ENCODE data around the gene QRFPR.
"Not testable (repeated sequence)": the region's sequence is repeated elsewhere in the genome, so short reads cannot be mapped to it uniquely, and the experiment has no call there.

The QRFPR gene

DNA sequence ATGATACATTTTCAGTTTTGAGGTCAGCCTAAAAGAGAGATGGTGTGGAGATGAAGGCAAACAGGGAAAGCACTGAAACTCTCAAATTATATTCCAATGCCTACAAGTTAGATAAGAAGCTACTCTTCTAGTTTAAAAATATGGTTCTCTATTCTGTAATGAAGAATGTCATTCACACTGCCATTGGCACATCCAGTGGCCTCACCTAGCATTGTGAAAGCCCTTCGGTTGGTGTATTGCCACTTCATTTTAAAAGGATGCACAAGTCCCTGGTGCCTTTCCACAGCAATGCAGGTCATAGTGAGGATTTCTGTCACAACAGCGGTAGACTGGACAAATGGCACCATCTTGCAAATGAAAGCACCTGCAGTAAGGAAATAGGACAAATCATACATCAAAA, 40.6 kb downstream of the QRFPR start:
- no peak for DNase-seq (ENCODE audit: low read depth in 4 of 4, low spot score in 1 of 4)

DNA sequence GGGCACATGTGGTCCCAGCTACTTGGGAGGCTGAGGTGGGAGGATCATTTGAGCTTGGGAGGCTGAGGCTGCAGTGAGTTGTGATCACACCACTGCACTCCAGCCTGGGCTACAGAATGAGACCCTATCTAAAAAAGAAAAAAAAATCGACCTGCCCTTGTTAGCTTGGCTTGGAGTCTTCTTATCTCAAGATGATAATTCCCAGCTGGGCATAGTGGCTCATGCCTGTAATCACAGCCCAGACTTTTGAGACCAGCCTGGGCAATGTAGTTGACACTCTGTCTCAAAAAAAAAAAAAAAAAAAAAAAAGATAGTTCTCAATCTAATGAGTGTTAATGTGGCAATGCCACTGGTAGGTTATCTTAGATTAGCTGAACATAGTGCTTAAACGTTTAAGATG, 41.0 kb downstream of the QRFPR start:
- no peak for DNase-seq (ENCODE audit: low read depth in 4 of 4, low spot score in 1 of 4)

GRCh38 chr4:121339307-121339706, 41.5 kb downstream of the QRFPR start:
- no peak for DNase-seq (ENCODE audit: low read depth in 4 of 4, low spot score in 1 of 4)

- DNase-seq (ENCODE audit: low read depth in 4 of 4, low spot score in 1 of 4): no peak
Measured at GRCh38 chr4:121338518-121338917, 42.3 kb downstream of the QRFPR start.

DNA sequence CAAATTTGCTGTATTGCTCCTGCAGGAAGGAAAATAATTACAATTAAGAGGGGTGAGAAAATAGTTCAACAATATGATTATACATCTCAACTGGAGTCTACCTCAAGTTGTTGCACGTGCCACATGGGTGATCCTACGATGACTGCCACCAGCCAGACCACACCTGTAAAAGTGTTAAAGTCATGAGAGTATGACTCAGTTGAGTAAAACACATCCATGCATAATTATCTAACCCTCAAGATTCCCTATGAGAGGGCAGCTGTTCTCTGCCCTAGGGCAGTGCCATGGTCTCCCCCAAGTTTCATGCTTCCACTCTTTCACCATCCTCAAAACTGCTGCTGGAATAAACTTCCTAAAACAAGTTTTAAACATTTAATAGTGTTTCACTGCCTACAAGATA, 44.1 kb downstream of the QRFPR start:
- DNase-seq (ENCODE audit: low read depth in 4 of 4, low spot score in 1 of 4): no peak

DNA sequence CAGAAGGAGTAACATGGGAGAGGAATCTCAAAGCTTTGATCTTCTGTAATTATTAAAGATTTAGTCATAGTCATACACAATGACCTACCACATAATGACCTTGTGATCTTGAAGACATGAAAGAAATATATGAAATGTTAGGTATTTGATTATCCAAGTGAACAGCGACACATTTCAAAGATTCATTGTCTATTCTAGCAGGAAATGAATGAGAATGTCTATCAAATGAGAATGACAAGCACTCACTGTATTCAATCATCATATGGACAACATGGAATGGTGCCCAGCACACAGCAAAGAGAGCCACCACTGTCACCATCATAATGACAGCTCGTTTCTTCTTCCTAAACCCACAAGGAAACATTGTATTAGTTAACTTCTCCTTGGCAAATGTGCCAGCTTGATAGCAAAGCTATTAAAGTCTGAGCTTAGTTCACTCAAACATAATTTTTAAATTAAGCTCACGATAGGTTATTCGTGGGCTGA, 50.6 kb downstream of the QRFPR start:
- no peak for DNase-seq (ENCODE audit: low read depth in 4 of 4, low spot score in 1 of 4)

- no peak for DNase-seq (ENCODE audit: low read depth in 4 of 4, low spot score in 1 of 4)
Measured at GRCh38 chr4:121326597-121326996, 54.2 kb downstream of the QRFPR start.

GRCh38 chr4:121324331-121324730, 56.5 kb downstream of the QRFPR start:
- no peak for DNase-seq (ENCODE audit: low read depth in 4 of 4, low spot score in 1 of 4)

DNA sequence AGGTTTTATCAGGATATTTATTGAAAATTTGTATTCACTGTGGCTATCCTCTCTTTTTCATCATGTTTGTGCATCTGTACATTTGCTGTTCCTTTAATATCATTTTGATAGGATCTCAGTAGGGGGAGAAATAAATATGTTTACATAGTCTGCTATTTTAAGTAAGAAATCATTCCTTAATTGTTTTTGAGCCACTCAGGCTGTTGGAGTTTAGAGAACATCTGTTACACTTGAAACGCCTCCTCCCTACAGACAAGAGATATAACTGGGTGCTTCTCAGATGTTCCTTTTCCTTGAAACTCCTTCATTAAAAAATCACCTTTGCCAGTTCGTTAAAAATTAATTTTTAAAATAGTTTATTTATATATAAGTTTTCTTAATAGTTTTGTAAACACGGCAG, 59.4 kb downstream of the QRFPR start:
- no peak for DNase-seq (ENCODE audit: low read depth in 4 of 4, low spot score in 1 of 4)

- no peak for DNase-seq (ENCODE audit: low read depth in 4 of 4, low spot score in 1 of 4)
Measured at GRCh38 chr4:121316091-121316490, 64.7 kb downstream of the QRFPR start.

- DNase-seq (ENCODE audit: low read depth in 4 of 4, low spot score in 1 of 4): not testable (repeated sequence)
Measured at GRCh38 chr4:121313430-121313829, 67.4 kb downstream of the QRFPR start.

GRCh38 chr4:121308828-121309227, 72.0 kb downstream of the QRFPR start:
- DNase-seq (ENCODE audit: low read depth in 4 of 4, low spot score in 1 of 4): no peak

GRCh38 chr4:121308328-121308663, 72.5 kb downstream of the QRFPR start:
- no peak for DNase-seq (ENCODE audit: low read depth in 4 of 4, low spot score in 1 of 4)

DNA sequence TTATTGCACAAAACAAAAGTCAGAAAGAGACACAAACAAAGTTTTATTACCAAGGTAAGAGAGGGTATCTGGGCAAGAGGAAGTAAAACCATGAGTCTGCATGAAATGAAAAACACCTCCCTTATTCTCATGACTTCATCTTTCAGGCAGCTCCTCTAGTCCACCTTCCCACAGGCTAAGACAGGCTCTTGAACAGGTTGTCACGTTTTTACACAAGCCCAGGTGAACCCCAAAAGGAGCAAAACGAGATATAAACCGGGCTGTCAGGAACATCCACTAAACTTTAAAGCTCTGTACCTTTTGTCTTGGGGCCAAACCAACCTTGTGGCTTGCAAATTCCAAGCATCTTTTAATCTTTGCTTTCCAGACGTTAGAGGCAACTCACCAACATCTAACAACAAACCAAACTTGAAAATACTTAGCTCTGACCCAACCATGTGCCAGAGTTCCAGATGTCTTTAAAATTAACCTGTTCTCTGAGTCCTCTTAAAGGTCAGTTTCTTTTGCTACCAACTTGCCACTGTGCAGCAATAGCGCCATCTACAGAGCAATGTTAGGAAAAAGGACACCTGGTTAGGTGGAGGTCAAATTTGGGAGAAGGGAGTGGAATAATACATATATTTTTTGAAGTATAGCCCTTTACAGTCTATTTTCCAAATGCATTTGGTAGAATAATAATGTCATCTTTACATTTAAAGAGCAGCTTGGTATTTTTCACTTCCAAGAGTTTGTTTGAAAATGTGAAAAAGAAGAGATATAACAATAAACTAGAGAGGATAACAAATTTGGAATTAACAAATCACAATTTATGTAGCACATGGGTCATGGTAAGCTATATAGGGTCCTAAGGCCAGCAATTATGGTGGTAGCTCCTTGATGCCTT, 73.1 kb downstream of the QRFPR start:
- peak in 2 of 4 experiments; percentile 11 to 26 for DNase-seq (ENCODE audit: low read depth in 4 of 4, low spot score in 1 of 4)

DNA sequence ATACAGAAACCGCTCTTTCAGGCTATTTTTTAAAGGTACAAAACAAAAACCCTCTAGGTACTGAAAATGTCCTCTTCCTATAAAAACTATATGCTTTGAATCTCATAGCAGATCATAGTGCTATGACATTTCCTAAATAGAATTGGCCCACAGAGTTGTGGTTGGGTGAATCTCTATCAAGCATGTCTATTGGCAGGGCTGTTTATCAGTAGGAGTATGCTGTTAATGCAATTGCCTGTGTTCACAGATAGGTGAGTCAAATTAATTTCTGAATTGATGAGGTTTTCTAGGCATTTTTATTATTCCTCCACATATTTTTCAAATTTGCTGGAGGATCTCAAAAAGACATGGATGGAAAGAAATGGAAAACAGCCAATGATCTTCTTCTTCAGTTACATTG, 73.9 kb downstream of the QRFPR start:
- DNase-seq (ENCODE audit: low read depth in 4 of 4, low spot score in 1 of 4): no peak

DNA sequence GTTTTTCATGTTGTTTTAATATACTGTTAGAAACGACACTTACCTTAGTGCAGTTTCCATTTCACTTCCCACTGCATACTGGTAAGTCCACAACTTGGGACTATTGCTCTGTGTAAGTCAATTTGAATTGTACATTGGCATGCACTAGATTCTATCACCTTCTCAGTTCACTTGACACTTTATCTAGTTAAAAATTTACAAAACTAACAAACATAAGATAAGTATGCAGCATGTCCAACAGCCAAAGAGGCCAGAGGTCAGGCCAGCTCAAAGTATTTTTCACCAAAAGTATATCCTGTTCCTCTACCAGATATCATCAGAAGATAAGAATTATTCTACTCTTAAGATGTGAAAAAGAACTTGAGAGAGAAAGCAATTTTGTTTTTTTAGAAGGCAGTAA, 75.9 kb downstream of the QRFPR start:
- DNase-seq (ENCODE audit: low read depth in 4 of 4, low spot score in 1 of 4): no peak

- no peak for DNase-seq (ENCODE audit: low read depth in 4 of 4, low spot score in 1 of 4)
Measured at GRCh38 chr4:121299367-121299766, 81.5 kb downstream of the QRFPR start.

DNA sequence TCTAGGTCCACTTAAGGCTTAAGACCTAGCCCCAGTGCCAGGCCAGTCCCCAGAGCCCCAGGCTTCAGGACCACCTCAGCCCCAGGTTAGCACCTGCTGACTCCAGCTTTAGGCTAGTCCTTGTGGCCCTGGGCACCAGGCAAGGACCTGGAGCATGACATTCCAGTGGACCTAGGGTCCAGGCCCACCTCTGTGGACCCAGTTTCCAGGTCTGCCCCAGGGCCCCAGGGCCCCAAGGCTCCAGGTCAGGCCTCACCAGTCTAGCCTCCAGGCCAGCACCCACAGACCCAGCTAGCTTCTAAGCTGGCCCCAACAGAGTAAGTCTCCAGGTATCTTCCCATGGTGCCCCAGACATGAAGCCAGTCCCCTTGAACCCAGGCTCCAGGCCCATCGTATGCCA, 97.5 kb downstream of the QRFPR start:
- DNase-seq (ENCODE audit: low read depth in 4 of 4, low spot score in 1 of 4): no peak

DNA sequence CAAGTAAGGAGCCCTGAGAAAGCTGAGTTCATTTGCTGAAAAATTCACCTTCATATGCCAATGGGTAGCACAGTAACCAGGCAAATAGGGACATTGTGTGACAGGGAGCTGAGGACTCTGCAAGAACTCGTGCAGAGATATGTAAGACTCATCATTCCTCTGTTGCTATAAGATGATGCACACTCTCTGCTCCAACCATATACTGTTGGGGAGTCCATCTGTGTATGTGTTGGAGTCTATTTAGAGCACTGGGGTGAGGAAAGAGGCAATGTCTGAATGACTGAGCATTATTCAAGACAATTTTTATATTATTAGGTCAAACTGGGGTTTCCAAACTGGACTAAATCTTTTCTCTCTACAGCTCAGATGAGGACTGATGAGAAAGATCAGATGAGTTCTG, 100.4 kb downstream of the QRFPR start:
- no peak for DNase-seq (ENCODE audit: low read depth in 4 of 4, low spot score in 1 of 4)

GRCh38 chr4:121278811-121279368, 101.9 kb downstream of the QRFPR start:
- no peak for DNase-seq (ENCODE audit: low read depth in 4 of 4, low spot score in 1 of 4)

All from stimulated activated CD4-positive, alpha-beta T cell treated with anti-CD3 and anti-CD28 coated beads, Interleukin-1b, Interleukin-23, amount 100 ng/mL, for 24 hours (primary cell).